Measurements from ENCODE around the gene CACNA2D1.

GRCh38 chr7:82194016-82194643 lies 249.4 kb downstream of the CACNA2D1 start:
- TF ChIP-seq CTCF (IDR thresholded peaks at IDR 0.05) = no peak
- TF ChIP-seq POLR2A (IDR thresholded peaks at IDR 0.05) = no peak
